GM13976 (cell line): Measurements from ENCODE around the gene TGM1.

ENCODE experiments used
- DNase-seq: peaks from one replicate; pipeline ENCODE4 v3.0.0; 2012; ENCODE audit warnings: low spot score
- CTCF ChIP-seq: IDR thresholded peaks from 2 replicates; pipeline ENCODE4 v1.5.1; 2012; ENCODE audit warnings: borderline replicate concordance, mild to moderate bottlenecking; ENCODE audit not compliant: insufficient read depth; ENCODE audit errors: extremely low read depth, missing control alignments, control extremely low read depth
- in situ Hi-C: fragments of 300-500 bp; cut with MboI; formaldehyde crosslinking; loops from one replicate; pipeline ENCODE4 v1.12.0; 2022; ENCODE audit warnings: low sequenced_read_pairs, mixed read lengths, inconsistent platforms; ENCODE audit not compliant: unreplicated experiment

TGM1 gene

GRCh38 chr14:24260780-24261157 lies 2.2 kb downstream of the TGM1 start:
- no peak for DNase-seq
- TF ChIP-seq CTCF = no peak
- in situ Hi-C loops = no loop called here

GRCh38 chr14:24260026-24260779 lies 2.8 kb downstream of the TGM1 start:
- no peak for TF ChIP-seq CTCF
- no peak for DNase-seq
- in situ Hi-C loops = no loop called here

GRCh38 chr14:24259282-24260025 lies 3.5 kb downstream of the TGM1 start:
- in situ Hi-C loops = no loop called here
- DNase-seq = no peak
- no peak for TF ChIP-seq CTCF

GRCh38 chr14:24258548-24259265 lies 4.3 kb downstream of the TGM1 start:
- in situ Hi-C loops = no loop called here
- DNase-seq = no peak
- TF ChIP-seq CTCF = no peak

GRCh38 chr14:24258119-24258518 lies 4.9 kb downstream of the TGM1 start:
- DNase-seq = no peak
- TF ChIP-seq CTCF = no peak
- in situ Hi-C loops = no loop called here

GRCh38 chr14:24256960-24257359 lies 6.0 kb downstream of the TGM1 start:
- TF ChIP-seq CTCF = no peak
- no peak for DNase-seq
- in situ Hi-C loops = no loop called here
